GM23248 (cell line): ENCODE data around the gene RPS6KA5. TPM values are rescaled to one million over a fixed set of nuclear protein-coding genes. Genes with fewer than 3 reads are reported as not detected.
A peak's percentile ranks its signal among the peaks of the same experiment; 100 is the strongest.

Source experiments
- DNase-seq: peaks from one replicate; pipeline ENCODE4 v3.0.0-alpha.2; 2015
- H2AFZ ChIP-seq: fragments of 200-600 bp; sonication (generic); 2 replicates; pipeline ENCODE4 v1.6.1; 2016; ENCODE audit warnings: antibody characterized with exemption
- H3F3A ChIP-seq: fragments of 200-600 bp; sonication (generic); 2 replicates; pipeline ENCODE4 v1.6.1; 2016; ENCODE audit warnings: mild to moderate bottlenecking, antibody characterized with exemption, mixed run types; ENCODE audit not compliant: insufficient read depth
- H3K27ac ChIP-seq: fragments of 200-600 bp; sonication (generic); 2 replicates; pipeline ENCODE4 v1.5.1; 2016; ENCODE audit warnings: mild to moderate bottlenecking
- H3K27me3 ChIP-seq: fragments of 200-600 bp; sonication (generic); replicated peaks from 2 replicates; pipeline ENCODE4 v1.6.1; 2016; ENCODE audit warnings: mild to moderate bottlenecking; ENCODE audit not compliant: insufficient read depth
- H3K36me3 ChIP-seq: fragments of 200-600 bp; sonication (generic); 2 replicates; pipeline ENCODE4 v1.6.1; 2016; ENCODE audit warnings: low read depth, mild to moderate bottlenecking
- H3K4me1 ChIP-seq: fragments of 200-600 bp; sonication (generic); 2 replicates; pipeline ENCODE4 v1.6.1; 2016; ENCODE audit warnings: mild to moderate bottlenecking; ENCODE audit not compliant: insufficient read depth
- H3K4me2 ChIP-seq: fragments of 200-600 bp; sonication (generic); one replicate; pipeline ENCODE4 v1.6.1; 2016; ENCODE audit warnings: mild to moderate bottlenecking; ENCODE audit not compliant: unreplicated experiment
- H3K4me3 ChIP-seq: fragments of 200-600 bp; sonication (generic); 2 replicates; pipeline ENCODE4 v1.5.1; 2016; ENCODE audit warnings: mild to moderate bottlenecking
- H3K79me2 ChIP-seq: fragments of 200-600 bp; sonication (generic); 2 replicates; pipeline ENCODE4 v1.6.1; 2016; ENCODE audit warnings: mild to moderate bottlenecking; ENCODE audit not compliant: insufficient read depth
- H3K9ac ChIP-seq: fragments of 200-600 bp; sonication (generic); 2 replicates; pipeline ENCODE4 v1.6.1; 2016; ENCODE audit warnings: mild to moderate bottlenecking
- H3K9me2 ChIP-seq: fragments of 200-600 bp; sonication (generic); 2 replicates; pipeline ENCODE4 v1.6.1; 2016; ENCODE audit warnings: mixed run types, mild to moderate bottlenecking, moderate library complexity; ENCODE audit not compliant: insufficient read depth
- H3K9me3 ChIP-seq: fragments of 200-600 bp; sonication (generic); one replicate; pipeline ENCODE4 v1.6.1; 2017; ENCODE audit warnings: low read depth
- H4K20me1 ChIP-seq: fragments of 200-600 bp; sonication (generic); 2 replicates; pipeline ENCODE4 v1.6.0; 2016; ENCODE audit not compliant: insufficient read depth
- EZH2 ChIP-seq: fragments of 200-600 bp; sonication (generic); IDR thresholded peaks from 2 replicates; pipeline ENCODE4 v1.6.1; 2018; ENCODE audit warnings: antibody characterized with exemption, mild to moderate bottlenecking; ENCODE audit not compliant: insufficient read depth, poor library complexity, severe bottlenecking
- EZH2phosphoT487 ChIP-seq: fragments of 200-600 bp; sonication (generic); IDR thresholded peaks from 2 replicates; pipeline ENCODE4 v1.6.1; 2018; ENCODE audit warnings: antibody characterized with exemption, moderate library complexity, mild to moderate bottlenecking, low read depth; ENCODE audit not compliant: insufficient read depth
- WGBS, 2 experiments: methylation state at CpG; one replicate each; pipeline ENCODE4 v1.1.6; 2015 to 2017; ENCODE audit warnings: low lambda C conversion rate in 2 of 2, low coverage in 1 of 2; ENCODE audit errors: missing lambda C conversion rate in 2 of 2; 5-methylcytosine and 5-hydroxymethylcytosine counted together
- in situ Hi-C: fragments of 300-500 bp; cut with MboI; formaldehyde crosslinking; loops from 2 replicates; pipeline ENCODE4 v1.15.0; 2020
- polyA plus RNA-seq: library from polyadenylated mRNA; unstranded; fragments of >200 nt; fragmentation: Nextera tagmentation; extraction: Ambion mirVana; gene quantifications from 2 replicates; pipeline ENCODE4 v1.2.1, GENCODE V29; 2016
- total RNA-seq: library from RNA; depleted of rRNA; stranded (reverse); fragments of >200 nt; shearing (Covaris generic); gene quantifications from 2 replicates; pipeline ENCODE4 v1.2.3, GENCODE V29; 2014

The RPS6KA5 gene
- total and polyA plus RNA-seq, 2 experiments from 2014 or later: 0.54 to 1.2 TPM

GRCh38 chr14:90819734-90820393 is 240.6 kb downstream of the RPS6KA5 start:
- no peak overlapping the region for H3K4me2 ChIP-seq
- H3F3A ChIP-seq: no peaks in the 10 kb centered on the region
- H3K9me3 ChIP-seq: no peaks in the 10 kb centered on the region
- H3K79me2 ChIP-seq: peaks cover 9% of the 10 kb centered on the region
- H3K27me3 ChIP-seq: no peaks in the 10 kb centered on the region; the same call in 1 of the 2 replicates
- DNase-seq: no peak
- TF ChIP-seq EZH2phosphoT487: no peak
- no peak for TF ChIP-seq EZH2
- H4K20me1 ChIP-seq: no peaks in the 10 kb centered on the region
- no peaks in the 10 kb centered on the region for H3K36me3 ChIP-seq
- H3K27ac ChIP-seq: no peak overlapping the region
- no peaks in the 10 kb centered on the region for H3K9me2 ChIP-seq
- in situ Hi-C loops: no loop called here
- H3K4me3 ChIP-seq: no peak overlapping the region
- no peak overlapping the region for H2AFZ ChIP-seq
- H3K9ac ChIP-seq: no peak overlapping the region
- WGBS, 2 experiments: 70 to 72% methylated on average over 5 of the region's 5 CpGs
- no peaks in the 10 kb centered on the region for H3K4me1 ChIP-seq

- Histone ChIP-seq H3K27ac (no peak overlapping the region), H3K4me2 (no peak overlapping the region), H3F3A (no peaks in the 10 kb centered on the region), H3K9me3 (no peaks in the 10 kb centered on the region), H3K27me3 (no peaks in the 10 kb centered on the region; the same call in 1 of the 2 replicates), H3K79me2 (peaks cover 20% of the 10 kb centered on the region), H2AFZ (no peak overlapping the region), H3K9me2 (no peaks in the 10 kb centered on the region), H3K36me3 (no peaks in the 10 kb centered on the region), H3K9ac (no peak overlapping the region), H3K4me3 (no peak overlapping the region), H4K20me1 (no peaks in the 10 kb centered on the region), H3K4me1 (no peaks in the 10 kb centered on the region)
- DNase-seq: no peak
- 78 to 86% methylated on average over 3 of the region's 3 CpGs for WGBS, 2 experiments
- TF ChIP-seq EZH2phosphoT487 (no peak), EZH2 (no peak)
- in situ Hi-C loops: no loop called here
Measured at GRCh38 chr14:90818715-90819114, 241.7 kb downstream of the RPS6KA5 start.

GRCh38 chr14:90816681-90817436 is 243.6 kb downstream of the RPS6KA5 start:
- in situ Hi-C loops: no loop called here
- no peak for TF ChIP-seq EZH2
- TF ChIP-seq EZH2phosphoT487: no peak
- H3K27me3 ChIP-seq: no peaks in the 10 kb centered on the region; the same call in 1 of the 2 replicates
- H2AFZ ChIP-seq: peak overlapping the region; percentile 45; the same call in 1 of the 2 replicates
- H3K36me3 ChIP-seq: no peaks in the 10 kb centered on the region
- no peaks in the 10 kb centered on the region for H3F3A ChIP-seq
- H3K4me3 ChIP-seq: no peak overlapping the region; the same call in 1 of the 2 replicates
- no peaks in the 10 kb centered on the region for H3K9me2 ChIP-seq
- no peaks in the 10 kb centered on the region for H3K9me3 ChIP-seq
- DNase-seq: no peak
- WGBS, 2 experiments: 22 to 38% methylated on average over 8 to 16 of the region's 16 CpGs
- H3K79me2 ChIP-seq: peaks cover 35% of the 10 kb centered on the region
- H3K4me2 ChIP-seq: no peak overlapping the region
- no peaks in the 10 kb centered on the region for H3K4me1 ChIP-seq
- no peak overlapping the region for H3K27ac ChIP-seq
- H3K9ac ChIP-seq: peak overlapping the region; percentile 28; the same call in 1 of the 2 replicates
- H4K20me1 ChIP-seq: no peaks in the 10 kb centered on the region

- H3K27ac ChIP-seq: no peak within 1 kb of the TSS
- in situ Hi-C loops: no loop called here
- DNase-seq: peak; percentile 70
Measured at GRCh38 chr14:90815822-90816662, 244.4 kb downstream of the RPS6KA5 start, which contains the start of gene TTC7B. TSS of gene TTC7B (minus strand) at chr14:90816430. CDS start at chr14:90816295, 135 bp downstream.

More at GRCh38 chr14:90815822-90816662, 244.4 kb downstream of the RPS6KA5 start, which contains the start of gene TTC7B:
- 1 to 3% methylated on average over 34 to 40 of the region's 111 CpGs for WGBS, 2 experiments
- H3K4me1 ChIP-seq: no peaks in the 10 kb centered on the region
- H3K4me3 ChIP-seq: peak within 1 kb of the TSS; percentile 82
- peak within 1 kb of the TSS; percentile 82 for H2AFZ ChIP-seq
- no peaks in the 10 kb centered on the region for H4K20me1 ChIP-seq
- H3K9me2 ChIP-seq: no peaks in the 10 kb centered on the region
- no peaks in the 10 kb centered on the region for H3K9me3 ChIP-seq
- no peak for TF ChIP-seq EZH2
- no peak for TF ChIP-seq EZH2phosphoT487
- peak within 1 kb of the TSS; percentile 85 for H3K4me2 ChIP-seq
- H3K27me3 ChIP-seq: no peaks in the 10 kb centered on the region; the same call in 1 of the 2 replicates
- peaks cover 35% of the 10 kb centered on the region for H3K79me2 ChIP-seq
- H3K9ac ChIP-seq: peak within 1 kb of the TSS; percentile 90
- H3K36me3 ChIP-seq: no peaks in the 10 kb centered on the region
- H3F3A ChIP-seq: no peaks in the 10 kb centered on the region
